NCI-H2029 (cell line): ENCODE data around the gene ZNF276.

Experiments used
- DNase-seq: peaks from one replicate; lab custom pipeline; 2025; lab: John Stamatoyannopoulos, UW

ZNF276 gene

GRCh38 chr16:89716493-89716892 is 4.8 kb upstream of the ZNF276 start:
- DNase-seq: no peak

GRCh38 chr16:89716916-89717687 is 4.2 kb upstream of the ZNF276 start:
- no peak for DNase-seq

GRCh38 chr16:89717688-89718505 is 3.4 kb upstream of the ZNF276 start:
- DNase-seq: no peak

GRCh38 chr16:89720551-89720812 is 855 bp upstream of the ZNF276 start:
- DNase-seq: no peak

GRCh38 chr16:89721546-89722391 is 432 bp downstream of the ZNF276 start:
- DNase-seq: no peak

GRCh38 chr16:89722392-89723278 is 1.3 kb downstream of the ZNF276 start:
- DNase-seq: no peak

GRCh38 chr16:89723279-89724250 is 2.2 kb downstream of the ZNF276 start:
- DNase-seq: no peak

GRCh38 chr16:89727406-89728120 is 6.2 kb downstream of the ZNF276 start:
- DNase-seq: no peak

GRCh38 chr16:89729293-89729692 is 8.0 kb downstream of the ZNF276 start:
- no peak for DNase-seq

- no peak for DNase-seq
Observed at GRCh38 chr16:89729863-89730593, 8.7 kb downstream of the ZNF276 start.

- no peak for DNase-seq
Observed at GRCh38 chr16:89730610-89731234, 9.4 kb downstream of the ZNF276 start.

- no peak for DNase-seq
Observed at GRCh38 chr16:89732142-89732917, 11.0 kb downstream of the ZNF276 start.

GRCh38 chr16:89732918-89733242 is 11.5 kb downstream of the ZNF276 start:
- no peak for DNase-seq

GRCh38 chr16:89733322-89733721 is 12.0 kb downstream of the ZNF276 start:
- no peak for DNase-seq

GRCh38 chr16:89733792-89734191 is 12.5 kb downstream of the ZNF276 start:
- DNase-seq: no peak

- no peak for DNase-seq
Observed at GRCh38 chr16:89736554-89736953, 15.2 kb downstream of the ZNF276 start.

GRCh38 chr16:89737341-89738071 is 16.2 kb downstream of the ZNF276 start:
- no peak for DNase-seq
